Measurements from ENCODE around the gene DDX52. TPM values are rescaled to one million over a fixed set of nuclear protein-coding genes. Genes with fewer than 3 reads are reported as not detected.

DDX52 gene
- total and polyA plus RNA-seq, 4 donors, result 6.5 to 25.2 (median 13.1) TPM

DNA sequence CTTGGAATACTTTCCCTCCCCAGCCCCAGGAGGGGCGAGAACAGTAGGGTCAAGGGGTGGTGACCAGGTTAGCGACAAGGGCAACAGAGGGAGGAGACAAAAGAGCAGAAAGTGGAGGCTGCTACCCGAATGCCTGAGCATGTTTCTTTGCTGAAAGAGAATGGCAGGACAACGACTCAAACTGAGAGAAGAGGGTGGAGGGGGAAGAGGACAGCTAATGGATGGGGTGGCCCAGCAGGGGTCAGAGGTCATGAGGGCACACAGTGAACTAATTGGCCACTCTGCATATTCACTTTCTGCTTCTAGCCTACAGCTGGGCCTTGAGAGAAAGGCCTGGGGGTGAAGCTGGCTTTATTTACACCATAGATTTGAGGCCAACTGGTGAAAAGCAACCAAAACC lies 19.1 kb upstream of the DDX52 start:
- Histone ChIP-seq H3K4me3 (ENCODE audit: low read length in 2 of 2) (no peak overlapping the region), H3K27ac (ENCODE audit: low read depth in 1 of 2, low read length in 2 of 2) (no peak overlapping the region), H3K4me1 (ENCODE audit: control insufficient read depth in 1 of 2, insufficient read depth in 2 of 2, low read length in 2 of 2) (no peaks in the 10 kb centered on the region), H3K36me3 (ENCODE audit: control insufficient read depth in 1 of 2, insufficient read depth in 2 of 2, low read length in 1 of 2) (no peaks in the 10 kb centered on the region), H3K9me3 (ENCODE audit: control insufficient read depth, low read length) (no peaks in the 10 kb centered on the region), H3K27me3 (ENCODE audit: control insufficient read depth in 1 of 2, insufficient read depth in 2 of 2, low read length in 1 of 2) (no peaks in the 10 kb centered on the region)
- no peak for ATAC-seq (ENCODE audit: low FRiP score)
- intact Hi-C loops (cut with DNase I), result no loop called here
- WGBS, 2 donors, result 32 to 38% methylated on average over 4 of the region's 4 CpGs
- no peak for DNase-seq

- H3K9me3 ChIP-seq (ENCODE audit: control insufficient read depth, low read length), result no peaks in the 10 kb centered on the region
- H3K27ac ChIP-seq (ENCODE audit: low read depth in 1 of 2, low read length in 2 of 2), result no peak overlapping the region
- 18 to 21% methylated on average over 1 of the region's 1 CpG for WGBS, 2 donors
- no peak for DNase-seq
- H3K27me3 ChIP-seq (ENCODE audit: control insufficient read depth in 1 of 2, insufficient read depth in 2 of 2, low read length in 1 of 2), result no peaks in the 10 kb centered on the region
- H3K4me1 ChIP-seq (ENCODE audit: control insufficient read depth in 1 of 2, insufficient read depth in 2 of 2, low read length in 2 of 2), result no peaks in the 10 kb centered on the region
- intact Hi-C loops (cut with DNase I), result no loop called here
- ATAC-seq (ENCODE audit: low FRiP score), result no peak
- no peaks in the 10 kb centered on the region for H3K36me3 ChIP-seq (ENCODE audit: control insufficient read depth in 1 of 2, insufficient read depth in 2 of 2, low read length in 1 of 2)
- no peak overlapping the region for H3K4me3 ChIP-seq (ENCODE audit: low read length in 2 of 2)
Measured at GRCh38 chr17:37661400-37662014, 18.3 kb upstream of the DDX52 start.

DNA sequence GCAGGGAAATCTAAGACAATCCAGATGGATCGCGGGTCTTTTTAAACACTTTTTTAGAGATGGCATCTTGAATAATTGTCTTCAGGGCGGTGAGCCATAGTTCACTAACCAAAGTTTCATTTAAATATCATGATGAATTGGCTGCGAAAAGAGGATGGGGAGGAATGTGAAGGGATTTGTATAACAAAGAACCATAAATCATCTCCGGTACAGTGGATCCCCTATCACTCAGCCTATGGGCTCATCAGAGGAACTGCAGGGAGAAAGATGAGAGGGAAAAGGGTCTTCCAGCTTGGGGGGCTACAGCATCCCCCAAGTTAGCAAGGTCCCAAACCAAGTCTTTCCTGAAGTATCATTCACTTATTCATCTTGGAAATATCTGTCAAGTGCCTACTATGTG lies 16.7 kb upstream of the DDX52 start:
- Histone ChIP-seq H3K9me3 (ENCODE audit: control insufficient read depth, low read length) (no peaks in the 10 kb centered on the region), H3K4me3 (ENCODE audit: low read length in 2 of 2) (no peak overlapping the region), H3K36me3 (ENCODE audit: control insufficient read depth in 1 of 2, insufficient read depth in 2 of 2, low read length in 1 of 2) (no peaks in the 10 kb centered on the region), H3K4me1 (ENCODE audit: control insufficient read depth in 1 of 2, insufficient read depth in 2 of 2, low read length in 2 of 2) (no peaks in the 10 kb centered on the region), H3K27ac (ENCODE audit: low read depth in 1 of 2, low read length in 2 of 2) (no peak overlapping the region), H3K27me3 (ENCODE audit: control insufficient read depth in 1 of 2, insufficient read depth in 2 of 2, low read length in 1 of 2) (no peaks in the 10 kb centered on the region)
- no peak for DNase-seq
- intact Hi-C loops (cut with DNase I), result no loop called here
- ATAC-seq (ENCODE audit: low FRiP score), result no peak
- 62 to 66% methylated on average over 5 of the region's 5 CpGs for WGBS, 2 donors

GRCh38 chr17:37657202-37657601 lies 14.0 kb upstream of the DDX52 start:
- H3K27ac ChIP-seq (ENCODE audit: low read depth in 1 of 2, low read length in 2 of 2), result no peak overlapping the region
- DNase-seq (no peak), ATAC-seq (ENCODE audit: low FRiP score) (no peak)
- no peaks in the 10 kb centered on the region for H3K9me3 ChIP-seq (ENCODE audit: control insufficient read depth, low read length)
- 68 to 70% methylated on average over 1 of the region's 1 CpG for WGBS, 2 donors
- H3K27me3 ChIP-seq (ENCODE audit: control insufficient read depth in 1 of 2, insufficient read depth in 2 of 2, low read length in 1 of 2), result no peaks in the 10 kb centered on the region
- intact Hi-C loops (cut with DNase I), result no loop called here
- no peak overlapping the region for H3K4me3 ChIP-seq (ENCODE audit: low read length in 2 of 2)
- H3K4me1 ChIP-seq (ENCODE audit: control insufficient read depth in 1 of 2, insufficient read depth in 2 of 2, low read length in 2 of 2), result no peaks in the 10 kb centered on the region
- H3K36me3 ChIP-seq (ENCODE audit: control insufficient read depth in 1 of 2, insufficient read depth in 2 of 2, low read length in 1 of 2), result no peaks in the 10 kb centered on the region

GRCh38 chr17:37651849-37652248 lies 8.6 kb upstream of the DDX52 start:
- ATAC-seq (ENCODE audit: low FRiP score) (no peak), DNase-seq (no peak)
- H3K4me1 ChIP-seq (ENCODE audit: control insufficient read depth in 1 of 2, insufficient read depth in 2 of 2, low read length in 2 of 2), result no peaks in the 10 kb centered on the region
- WGBS, 2 donors, result 46 to 53% methylated on average over 2 of the region's 2 CpGs
- H3K9me3 ChIP-seq (ENCODE audit: control insufficient read depth, low read length), result no peaks in the 10 kb centered on the region
- H3K4me3 ChIP-seq (ENCODE audit: low read length in 2 of 2), result no peak overlapping the region
- intact Hi-C loops (cut with DNase I), result no loop called here
- H3K27ac ChIP-seq (ENCODE audit: low read depth in 1 of 2, low read length in 2 of 2), result no peak overlapping the region
- no peaks in the 10 kb centered on the region for H3K27me3 ChIP-seq (ENCODE audit: control insufficient read depth in 1 of 2, insufficient read depth in 2 of 2, low read length in 1 of 2)
- no peaks in the 10 kb centered on the region for H3K36me3 ChIP-seq (ENCODE audit: control insufficient read depth in 1 of 2, insufficient read depth in 2 of 2, low read length in 1 of 2)

GRCh38 chr17:37650419-37651003 lies 7.3 kb upstream of the DDX52 start:
- Histone ChIP-seq H3K27me3 (ENCODE audit: control insufficient read depth in 1 of 2, insufficient read depth in 2 of 2, low read length in 1 of 2) (no peaks in the 10 kb centered on the region), H3K9me3 (ENCODE audit: control insufficient read depth, low read length) (no peaks in the 10 kb centered on the region), H3K4me1 (ENCODE audit: control insufficient read depth in 1 of 2, insufficient read depth in 2 of 2, low read length in 2 of 2) (no peaks in the 10 kb centered on the region), H3K27ac (ENCODE audit: low read depth in 1 of 2, low read length in 2 of 2) (no peak overlapping the region), H3K4me3 (ENCODE audit: low read length in 2 of 2) (no peak overlapping the region), H3K36me3 (ENCODE audit: control insufficient read depth in 1 of 2, insufficient read depth in 2 of 2, low read length in 1 of 2) (no peaks in the 10 kb centered on the region)
- 54 to 55% methylated on average over 6 of the region's 6 CpGs for WGBS, 2 donors
- ATAC-seq (ENCODE audit: low FRiP score) (no peak), DNase-seq (no peak)
- intact Hi-C loops (cut with DNase I), result no loop called here

- intact Hi-C loops (cut with DNase I), result no loop called here
Measured at GRCh38 chr17:37648555-37648954, 5.3 kb upstream of the DDX52 start.

GRCh38 chr17:37647856-37648255 lies 4.6 kb upstream of the DDX52 start:
- DNase-seq, result no peak
- no peak for ATAC-seq (ENCODE audit: low FRiP score)
- 67 to 70% methylated on average over 1 of the region's 1 CpG for WGBS, 2 donors
- H3K9me3 ChIP-seq (ENCODE audit: control insufficient read depth, low read length), result no peaks in the 10 kb centered on the region
- no peaks in the 10 kb centered on the region for H3K27me3 ChIP-seq (ENCODE audit: control insufficient read depth in 1 of 2, insufficient read depth in 2 of 2, low read length in 1 of 2)
- no peak overlapping the region for H3K27ac ChIP-seq (ENCODE audit: low read depth in 1 of 2, low read length in 2 of 2)
- H3K4me1 ChIP-seq (ENCODE audit: control insufficient read depth in 1 of 2, insufficient read depth in 2 of 2, low read length in 2 of 2), result peaks cover 0 to 2% of the 10 kb centered on the region in 2 donors
- intact Hi-C loops (cut with DNase I), result no loop called here
- H3K36me3 ChIP-seq (ENCODE audit: control insufficient read depth in 1 of 2, insufficient read depth in 2 of 2, low read length in 1 of 2), result no peaks in the 10 kb centered on the region
- no peak overlapping the region for H3K4me3 ChIP-seq (ENCODE audit: low read length in 2 of 2)

More at GRCh38 chr17:37648555-37648954, 5.3 kb upstream of the DDX52 start:
- ATAC-seq (ENCODE audit: low FRiP score) (no peak), DNase-seq (no peak)
- H3K27ac ChIP-seq (ENCODE audit: low read depth in 1 of 2, low read length in 2 of 2), result no peak overlapping the region
- H3K9me3 ChIP-seq (ENCODE audit: control insufficient read depth, low read length), result no peaks in the 10 kb centered on the region
- no peak overlapping the region for H3K4me3 ChIP-seq (ENCODE audit: low read length in 2 of 2)
- peaks cover 0 to 2% of the 10 kb centered on the region in 2 donors for H3K4me1 ChIP-seq (ENCODE audit: control insufficient read depth in 1 of 2, insufficient read depth in 2 of 2, low read length in 2 of 2)
- 37 to 41% methylated on average over 2 of the region's 2 CpGs for WGBS, 2 donors
- H3K27me3 ChIP-seq (ENCODE audit: control insufficient read depth in 1 of 2, insufficient read depth in 2 of 2, low read length in 1 of 2), result no peaks in the 10 kb centered on the region
- no peaks in the 10 kb centered on the region for H3K36me3 ChIP-seq (ENCODE audit: control insufficient read depth in 1 of 2, insufficient read depth in 2 of 2, low read length in 1 of 2)

DNA sequence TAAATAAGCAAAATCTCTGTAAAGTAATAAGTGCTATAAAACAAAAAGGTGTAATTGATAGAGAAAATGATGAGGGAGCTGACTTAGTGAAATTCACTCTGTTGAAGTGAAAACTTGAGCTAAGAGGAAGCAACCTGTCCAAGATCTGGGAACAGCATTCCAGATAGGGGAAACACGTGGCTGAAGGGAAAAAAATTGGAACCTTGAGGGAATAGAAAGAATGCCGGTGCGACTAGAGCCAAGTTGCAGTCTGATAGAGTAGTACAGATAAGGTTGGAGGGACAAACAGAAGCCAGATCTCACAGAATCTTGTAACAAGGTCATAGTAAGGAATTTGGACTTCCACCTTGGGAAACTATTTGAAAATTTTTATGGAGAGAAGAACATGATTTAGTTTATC lies 623 bp upstream of the DDX52 start:
- H3K27ac ChIP-seq (ENCODE audit: low read depth in 1 of 2, low read length in 2 of 2), result no peak overlapping the region
- DNase-seq (no peak), ATAC-seq (ENCODE audit: low FRiP score) (no peak)
- H3K4me1 ChIP-seq (ENCODE audit: control insufficient read depth in 1 of 2, insufficient read depth in 2 of 2, low read length in 2 of 2), result peaks cover 0 to 3% of the 10 kb centered on the region in 2 donors
- WGBS, 2 donors, result 4 to 5% methylated on average over 3 of the region's 3 CpGs
- H3K9me3 ChIP-seq (ENCODE audit: control insufficient read depth, low read length), result no peaks in the 10 kb centered on the region
- no peaks in the 10 kb centered on the region for H3K36me3 ChIP-seq (ENCODE audit: control insufficient read depth in 1 of 2, insufficient read depth in 2 of 2, low read length in 1 of 2)
- H3K4me3 ChIP-seq (ENCODE audit: low read length in 2 of 2), result peak overlapping the region in 1 of 2 donors; percentile 23
- no peaks in the 10 kb centered on the region for H3K27me3 ChIP-seq (ENCODE audit: control insufficient read depth in 1 of 2, insufficient read depth in 2 of 2, low read length in 1 of 2)
- intact Hi-C loops (cut with DNase I), result loop anchor here in 1 of 2 donors (2.0 kb wide), 1 partner anchor 33 kb away; no protein-coding TSS in a partner anchor
